HCT116 (cell line): Measurements from ENCODE around the gene MID1. TPM values are rescaled to one million over a fixed set of nuclear protein-coding genes. Genes with fewer than 3 reads are reported as not detected.

Source experiments
- ATAC-seq: fragments of 200-7000 bp; cut with Tn5 transposase; 2 replicates; pipeline ENCODE4 v1.9.1; 2020; ENCODE audit warnings: mild to moderate bottlenecking, moderate library complexity
- BruUV-seq: library from RNA; stranded (reverse); fragments of 400-500 nt; replicated peaks from 2 replicates; lab custom pipeline; 2021; lab: Mats Ljungman, UMichigan
- CTCF ChIA-PET: fragments of 300-600 bp; sonication (Branson Sonifier 250); formaldehyde crosslinking; loops from one replicate; lab custom pipeline; 2021; ENCODE audit warnings: antibody characterized with exemption; lab: Charles Lee
- POLR2A ChIA-PET: fragments of 300-600, 350-600 bp; sonication (Branson Sonifier 250); formaldehyde crosslinking; loops from one replicate; lab custom pipeline; 2021; ENCODE audit warnings: antibody characterized with exemption; lab: Charles Lee
- RAD21 ChIA-PET, 2 experiments: fragments of 300-600 bp; sonication (Branson Sonifier 250); formaldehyde crosslinking; loops; one replicate each; lab custom pipeline; 2023; ENCODE audit warnings: low total read pairs in 2 of 2; ENCODE audit not compliant: uncharacterized antibody in 2 of 2, unreplicated experiment in 2 of 2, low non-redundant PET in 1 of 2; lab: Charles Lee
- DNase-seq: peaks from one replicate; pipeline ENCODE4 v3.0.0-alpha.2; 2010; ENCODE audit warnings: low read depth, low spot score
- H2AFZ ChIP-seq: fragments of 200-600 bp; shearing (Covaris generic), sonication (generic); 2 replicates; pipeline ENCODE4 v1.6.1; 2017; ENCODE audit warnings: low read depth, mixed run types, mixed read lengths, antibody characterized with exemption, low read length; ENCODE audit not compliant: poor library complexity, severe bottlenecking
- H3K27ac ChIP-seq: 2 replicates; pipeline ENCODE4 v1.5.1; 2012; ENCODE audit warnings: low read depth, low read length
- H3K27me3 ChIP-seq: fragments of 200-600 bp; sonication (generic); 2 replicates; pipeline ENCODE4 v1.6.1; 2016; ENCODE audit warnings: mixed run types, low read length, mixed read lengths; ENCODE audit not compliant: insufficient read depth
- H3K36me3 ChIP-seq, 2 experiments: fragments of 200-500 bp in 1 of 2; fragments of 200-600 bp in 1 of 2; sonication (Bioruptor generic) in 1 of 2; sonication (generic) in 1 of 2; 2 replicates each; pipeline versions ENCODE4 v1.5.1 to v1.6.1; 2014 to 2016; ENCODE audit warnings: low read length in 2 of 2, inconsistent platforms in 1 of 2, mixed read lengths in 1 of 2, mixed run types in 1 of 2; ENCODE audit not compliant: insufficient read depth in 2 of 2, control insufficient read depth in 1 of 2
- H3K4me1 ChIP-seq, 2 experiments: fragments of 200-600 bp in 1 of 2; sonication (generic) in 1 of 2; 2 replicates each; pipeline versions ENCODE4 v1.5.1 to v1.6.1; 2012 to 2017; ENCODE audit warnings: low read length in 2 of 2, inconsistent platforms in 1 of 2, mild to moderate bottlenecking in 1 of 2, mixed read lengths in 1 of 2, mixed run types in 1 of 2, moderate library complexity in 1 of 2; ENCODE audit not compliant: insufficient read depth in 2 of 2, control insufficient read depth in 1 of 2
- H3K4me2 ChIP-seq: fragments of 200-600 bp; sonication (generic); 2 replicates; pipeline ENCODE4 v1.6.1; 2017; ENCODE audit warnings: mixed run types, low read length, mixed read lengths
- H3K4me3 ChIP-seq, 2 experiments: fragments of 200-600 bp in 1 of 2; sonication (generic) in 1 of 2; replicated peaks in 1 of 2; 2 replicates each; pipeline ENCODE4 v1.5.1; 2011 to 2016; ENCODE audit warnings: low read length in 2 of 2, control low read depth in 1 of 2, low read depth in 1 of 2, mild to moderate bottlenecking in 1 of 2, mixed read lengths in 1 of 2, mixed run types in 1 of 2
- H3K79me2 ChIP-seq: fragments of 200-600 bp; sonication (generic); 2 replicates; pipeline ENCODE4 v1.6.1; 2017; ENCODE audit warnings: mild to moderate bottlenecking, mixed run types, low read length, moderate library complexity, mixed read lengths; ENCODE audit not compliant: insufficient read depth
- H3K9ac ChIP-seq: fragments of 200-600 bp; sonication (generic); 2 replicates; pipeline ENCODE4 v1.6.1; 2016; ENCODE audit warnings: low read length, mixed read lengths
- H3K9me2 ChIP-seq: fragments of 200-600 bp; sonication (generic), shearing (Covaris generic); 2 replicates; pipeline ENCODE4 v1.6.1; 2017; ENCODE audit warnings: mixed run types, mild to moderate bottlenecking, moderate library complexity; ENCODE audit not compliant: insufficient read depth
- H3K9me3 ChIP-seq, 2 experiments: fragments of 200-500 bp in 1 of 2; fragments of 200-600 bp in 1 of 2; sonication (Bioruptor generic) in 1 of 2; sonication (generic) in 1 of 2; 2 replicates each; pipeline ENCODE4 v1.6.1; 2014 to 2017; ENCODE audit warnings: low read length in 2 of 2, mixed read lengths in 2 of 2, inconsistent platforms in 1 of 2, low read depth in 1 of 2, mild to moderate bottlenecking in 1 of 2, mixed run types in 1 of 2, moderate library complexity in 1 of 2; ENCODE audit not compliant: control insufficient read depth in 1 of 2, insufficient read depth in 1 of 2
- H4K20me1 ChIP-seq: fragments of 200-600 bp; sonication (generic), shearing (Covaris generic); 2 replicates; pipeline ENCODE4 v1.6.1; 2017; ENCODE audit warnings: mixed run types, mild to moderate bottlenecking, moderate library complexity; ENCODE audit not compliant: insufficient read depth
- CBX3 ChIP-seq: IDR thresholded peaks from 2 replicates; pipeline ENCODE4 v1.6.1; 2012; ENCODE audit warnings: low read depth
- CEBPB ChIP-seq: IDR thresholded peaks from 2 replicates; pipeline ENCODE4 v1.6.1; 2012; ENCODE audit warnings: low read depth
- ELF1 ChIP-seq: IDR thresholded peaks from 2 replicates; pipeline ENCODE4 v1.6.1; 2012; ENCODE audit warnings: low read depth, borderline replicate concordance
- EZH2 ChIP-seq: fragments of 200-600 bp; sonication (generic); IDR thresholded peaks from 2 replicates; pipeline ENCODE4 v1.6.1; 2017; ENCODE audit warnings: antibody characterized with exemption, mixed run types
- EZH2phosphoT487 ChIP-seq: fragments of 200-600 bp; IDR thresholded peaks from 2 replicates; pipeline ENCODE4 v1.6.1; 2018; ENCODE audit warnings: antibody characterized with exemption, borderline replicate concordance
- FOSL1 ChIP-seq: IDR thresholded peaks from 2 replicates; pipeline ENCODE4 v1.6.1; 2012; ENCODE audit warnings: low read depth
- POLR2AphosphoS5 ChIP-seq: IDR thresholded peaks from 2 replicates; pipeline ENCODE4 v1.6.1; 2011; ENCODE audit warnings: mild to moderate bottlenecking, low read depth, low read length, moderate library complexity
- SIN3A ChIP-seq: IDR thresholded peaks from 2 replicates; pipeline ENCODE4 v1.6.1; 2012; ENCODE audit warnings: low read depth
- SP1 ChIP-seq: IDR thresholded peaks from 2 replicates; pipeline ENCODE4 v1.6.1; 2012; ENCODE audit warnings: low read depth
- SRF ChIP-seq: IDR thresholded peaks from 2 replicates; pipeline ENCODE4 v1.6.1; 2012; ENCODE audit warnings: low read depth
- TCF7L2 ChIP-seq: IDR thresholded peaks from 2 replicates; pipeline ENCODE4 v1.7.0; 2011; ENCODE audit warnings: borderline replicate concordance, inconsistent platforms; ENCODE audit not compliant: insufficient read depth, insufficient read length; ENCODE audit errors: extremely low read depth
- YY1 ChIP-seq: IDR thresholded peaks from 2 replicates; pipeline ENCODE4 v1.6.1; 2011; ENCODE audit warnings: low read length, low read depth, moderate library complexity, mild to moderate bottlenecking; ENCODE audit not compliant: insufficient replicate concordance; ENCODE audit errors: extremely low read depth
- ZNF274 ChIP-seq: fragments of 200-500 bp; sonication (Bioruptor generic); IDR thresholded peaks from 2 replicates; pipeline ENCODE4 v1.6.1; 2014; ENCODE audit warnings: mild to moderate bottlenecking, low read depth, low read length, inconsistent platforms
- intact Hi-C: fragments of 100-400 bp; cut with micrococcal nuclease; formaldehyde crosslinking; loops from 2 replicates; pipeline ENCODE4 v1.10.0; 2022
- total RNA-seq: library from RNA; stranded (reverse); gene quantifications from one replicate; pipeline ENCODE4 v1.2.1, GENCODE V29; 2021; ENCODE audit not compliant: unreplicated experiment
- TF ChIP-seq, protein P1 (sequence below): IDR thresholded peaks from 2 replicates; pipeline ENCODE4 v1.6.1; 2012
- TF ChIP-seq, protein P2 (sequence below): IDR thresholded peaks from 2 replicates; pipeline ENCODE4 v1.6.1; 2012
- TF ChIP-seq, protein P3 (sequence below): IDR thresholded peaks from 2 replicates; pipeline ENCODE4 v1.6.1; 2012; ENCODE audit warnings: low read depth

MID1 gene
- total RNA-seq, 1 experiment from 2014 or later = 48.8 TPM

DNA sequence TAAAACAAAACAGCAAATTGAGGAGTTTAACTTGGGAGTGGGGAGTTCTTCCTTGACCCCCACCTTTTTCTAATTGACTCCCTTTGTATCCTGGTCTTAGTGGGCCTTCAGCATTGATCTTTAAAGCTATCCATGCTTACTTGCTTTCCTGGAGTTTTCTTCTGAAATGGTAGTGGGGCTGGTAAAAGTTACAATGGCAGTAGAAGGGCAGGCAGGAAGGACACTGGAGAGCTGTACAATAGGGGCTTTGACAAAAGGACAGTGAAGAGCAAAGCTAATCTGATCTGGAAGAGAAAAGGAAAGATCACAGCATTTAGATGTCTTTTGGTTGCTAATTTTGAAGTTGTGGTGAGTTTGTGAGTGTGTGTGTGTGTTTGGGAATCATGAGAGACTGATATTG lies 111.5 kb downstream of the MID1 start:
- BruUV-seq = no TSS peak
- DNase-seq = no peak
- Histone ChIP-seq H3K36me3 (no peaks in the 10 kb centered on the region), H3K4me2 (no peak overlapping the region), H3K27me3 (no peaks in the 10 kb centered on the region), H3K79me2 (0 out of 2 replicates have a peak, but pooled peaks cover 23% of the 10 kb centered on the region), H3K4me3 (no peak overlapping the region), H3K9ac (no peak overlapping the region)
- intact Hi-C loops = no loop called here
- TF ChIP-seq ELF1 (no peak), POLR2AphosphoS5 (no peak), SIN3A (no peak), CBX3 (no peak), SP1 (no peak), EZH2phosphoT487 (no peak), CEBPB (no peak), FOSL1 (no peak), TCF7L2 (no peak)
- TF ChIP-seq, protein P1, sequence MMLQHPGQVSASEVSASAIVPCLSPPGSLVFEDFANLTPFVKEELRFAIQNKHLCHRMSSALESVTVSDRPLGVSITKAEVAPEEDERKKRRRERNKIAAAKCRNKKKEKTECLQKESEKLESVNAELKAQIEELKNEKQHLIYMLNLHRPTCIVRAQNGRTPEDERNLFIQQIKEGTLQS = no peak
- TF ChIP-seq, all 23 proteins: peak for 0
- ATAC-seq = no peak
- no peaks in the 10 kb centered on the region for H3K9me3 ChIP-seq
- peaks cover 9 to 30% of the 10 kb centered on the region in 2 experiments; a peak in 3 of 4 replicates for H3K4me1 ChIP-seq
- ChIA-PET RAD21 (no interaction called here), POLR2A (no interaction called here), CTCF (no interaction called here)
- H2AFZ ChIP-seq = no peak overlapping the region
- no peaks in the 10 kb centered on the region for H4K20me1 ChIP-seq
- no peak overlapping the region for H3K27ac ChIP-seq
- no peaks in the 10 kb centered on the region for H3K9me2 ChIP-seq

DNA sequence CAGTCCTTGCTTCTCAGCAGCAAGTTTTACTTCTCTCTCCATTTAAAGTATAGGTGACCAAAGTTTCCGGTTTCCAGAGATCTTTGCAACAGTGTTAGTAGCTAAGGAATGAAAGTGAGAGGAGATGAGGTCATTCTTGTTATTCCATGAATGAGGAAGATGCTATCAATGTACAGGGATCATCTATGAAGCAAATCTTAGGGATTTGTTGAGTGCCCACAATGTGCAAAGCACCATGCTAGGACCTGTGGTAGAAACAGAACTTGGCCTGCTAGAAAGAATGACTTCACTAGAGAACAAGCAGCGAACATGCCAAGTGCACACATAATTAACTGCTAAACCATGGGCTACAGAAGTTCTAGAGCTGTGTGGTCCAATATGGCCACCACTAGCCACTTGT lies 112.5 kb downstream of the MID1 start:
- H3K4me2 ChIP-seq = no peak overlapping the region
- no peaks in the 10 kb centered on the region for H3K27me3 ChIP-seq
- H3K4me3 ChIP-seq = no peak overlapping the region
- H3K9me2 ChIP-seq = no peaks in the 10 kb centered on the region
- intact Hi-C loops = no loop called here
- RAD21 ChIA-PET = no interaction called here
- ATAC-seq (no peak), DNase-seq (no peak)
- POLR2A ChIA-PET = no interaction called here
- CTCF ChIA-PET = no interaction called here
- H3K4me1 ChIP-seq = peaks cover 9 to 28% of the 10 kb centered on the region in 2 experiments; a peak in 3 of 4 replicates
- no peak overlapping the region for H2AFZ ChIP-seq
- no peak overlapping the region for H3K9ac ChIP-seq
- no peaks in the 10 kb centered on the region for H4K20me1 ChIP-seq
- no peaks in the 10 kb centered on the region for H3K9me3 ChIP-seq
- H3K79me2 ChIP-seq = peaks cover 28% of the 10 kb centered on the region; the same call in 1 of the 2 replicates
- no TSS peak for BruUV-seq
- no peak overlapping the region for H3K27ac ChIP-seq
- H3K36me3 ChIP-seq = no peaks in the 10 kb centered on the region
- TF ChIP-seq EZH2phosphoT487 (no peak), TCF7L2 (no peak), CEBPB (no peak), POLR2AphosphoS5 (no peak), EZH2 (no peak), FOSL1 (no peak), YY1 (no peak), SIN3A (no peak), ELF1 (no peak), ZNF274 (no peak), SRF (no peak)
- TF ChIP-seq, protein P1 = no peak
- TF ChIP-seq, protein P2, sequence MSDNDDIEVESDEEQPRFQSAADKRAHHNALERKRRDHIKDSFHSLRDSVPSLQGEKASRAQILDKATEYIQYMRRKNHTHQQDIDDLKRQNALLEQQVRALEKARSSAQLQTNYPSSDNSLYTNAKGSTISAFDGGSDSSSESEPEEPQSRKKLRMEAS = no peak
- TF ChIP-seq, protein P3, sequence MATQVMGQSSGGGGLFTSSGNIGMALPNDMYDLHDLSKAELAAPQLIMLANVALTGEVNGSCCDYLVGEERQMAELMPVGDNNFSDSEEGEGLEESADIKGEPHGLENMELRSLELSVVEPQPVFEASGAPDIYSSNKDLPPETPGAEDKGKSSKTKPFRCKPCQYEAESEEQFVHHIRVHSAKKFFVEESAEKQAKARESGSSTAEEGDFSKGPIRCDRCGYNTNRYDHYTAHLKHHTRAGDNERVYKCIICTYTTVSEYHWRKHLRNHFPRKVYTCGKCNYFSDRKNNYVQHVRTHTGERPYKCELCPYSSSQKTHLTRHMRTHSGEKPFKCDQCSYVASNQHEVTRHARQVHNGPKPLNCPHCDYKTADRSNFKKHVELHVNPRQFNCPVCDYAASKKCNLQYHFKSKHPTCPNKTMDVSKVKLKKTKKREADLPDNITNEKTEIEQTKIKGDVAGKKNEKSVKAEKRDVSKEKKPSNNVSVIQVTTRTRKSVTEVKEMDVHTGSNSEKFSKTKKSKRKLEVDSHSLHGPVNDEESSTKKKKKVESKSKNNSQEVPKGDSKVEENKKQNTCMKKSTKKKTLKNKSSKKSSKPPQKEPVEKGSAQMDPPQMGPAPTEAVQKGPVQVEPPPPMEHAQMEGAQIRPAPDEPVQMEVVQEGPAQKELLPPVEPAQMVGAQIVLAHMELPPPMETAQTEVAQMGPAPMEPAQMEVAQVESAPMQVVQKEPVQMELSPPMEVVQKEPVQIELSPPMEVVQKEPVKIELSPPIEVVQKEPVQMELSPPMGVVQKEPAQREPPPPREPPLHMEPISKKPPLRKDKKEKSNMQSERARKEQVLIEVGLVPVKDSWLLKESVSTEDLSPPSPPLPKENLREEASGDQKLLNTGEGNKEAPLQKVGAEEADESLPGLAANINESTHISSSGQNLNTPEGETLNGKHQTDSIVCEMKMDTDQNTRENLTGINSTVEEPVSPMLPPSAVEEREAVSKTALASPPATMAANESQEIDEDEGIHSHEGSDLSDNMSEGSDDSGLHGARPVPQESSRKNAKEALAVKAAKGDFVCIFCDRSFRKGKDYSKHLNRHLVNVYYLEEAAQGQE = no peak
